ENCODE measurements around the gene POLR1A.

The POLR1A gene

DNA sequence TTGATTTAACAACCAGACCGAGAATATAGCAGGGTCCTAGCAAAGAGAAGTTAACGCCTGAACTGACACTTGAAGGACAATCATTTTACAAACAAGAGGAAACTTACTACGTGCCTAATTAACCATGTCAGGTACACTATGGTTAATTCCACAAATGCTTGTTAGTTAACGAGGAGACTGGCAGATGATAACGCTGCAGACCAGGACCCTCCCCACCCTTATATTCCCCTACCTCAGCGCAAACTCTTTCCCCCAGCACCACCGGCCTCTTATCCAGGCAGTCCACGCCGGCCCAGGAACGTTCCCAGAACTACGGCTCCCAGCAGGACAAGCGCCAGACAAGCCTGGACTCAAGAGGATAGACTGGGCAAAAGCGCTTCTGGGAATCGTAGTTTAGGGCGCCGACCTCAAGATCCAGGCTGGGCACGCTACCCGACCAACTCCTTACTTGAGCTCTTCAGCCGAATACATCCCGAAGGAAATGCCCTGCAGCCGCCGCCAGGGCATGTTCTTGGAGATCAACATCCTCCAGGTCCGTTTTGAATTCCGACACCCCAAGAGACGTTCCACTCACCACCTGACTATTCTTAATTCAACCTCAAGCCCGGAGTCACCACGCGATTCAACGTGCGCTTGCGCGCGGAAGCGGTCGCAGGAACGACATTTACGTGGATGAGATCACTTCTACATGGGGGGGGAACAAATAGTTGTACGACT is at the start of gene POLR1A:
TSS of gene POLR1A (minus strand) at position 635 of the 717 bp plus-strand sequence. CDS start at position 525, 110 bp downstream.
- peak; percentile 90 for DNase-seq

DNA sequence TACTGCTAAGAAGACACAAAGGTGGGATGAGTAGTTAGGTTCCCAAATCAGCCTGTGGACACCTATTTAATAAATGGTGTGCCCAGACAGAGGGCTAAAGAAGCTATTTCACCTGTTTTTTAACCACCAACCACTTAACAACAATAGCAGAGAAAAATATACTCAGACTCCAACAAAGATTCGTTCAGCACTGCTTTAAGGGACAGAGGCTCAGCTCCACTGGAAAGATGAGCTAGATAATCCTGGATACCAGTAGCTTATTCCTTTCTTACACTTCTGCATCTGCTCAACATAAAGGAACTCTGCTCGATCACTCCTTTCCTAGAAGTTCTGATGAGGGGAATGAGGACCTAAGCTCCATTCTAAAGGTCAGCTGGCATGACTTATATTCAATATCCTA is 44.8 kb upstream of the POLR1A start:
- no peak for DNase-seq

DNA sequence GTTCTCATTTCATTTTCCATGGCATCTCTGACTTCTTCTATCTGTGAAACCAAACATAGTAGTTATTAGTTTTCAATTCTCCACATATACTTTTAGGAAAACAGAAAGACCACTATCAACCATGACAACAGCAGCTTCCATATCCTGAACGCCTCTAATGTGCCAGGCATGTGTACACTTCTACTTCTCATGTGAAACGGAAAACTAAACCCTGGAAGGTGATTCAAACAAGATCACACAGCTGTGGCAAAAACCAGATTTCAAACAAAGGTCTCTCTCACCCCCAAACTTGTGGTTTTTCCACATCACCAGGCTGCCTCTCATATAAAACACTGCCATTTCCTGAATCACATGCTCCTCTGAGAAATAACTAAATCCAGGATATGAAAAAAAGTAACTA is 42.1 kb upstream of the POLR1A start:
- no peak for DNase-seq

DNA sequence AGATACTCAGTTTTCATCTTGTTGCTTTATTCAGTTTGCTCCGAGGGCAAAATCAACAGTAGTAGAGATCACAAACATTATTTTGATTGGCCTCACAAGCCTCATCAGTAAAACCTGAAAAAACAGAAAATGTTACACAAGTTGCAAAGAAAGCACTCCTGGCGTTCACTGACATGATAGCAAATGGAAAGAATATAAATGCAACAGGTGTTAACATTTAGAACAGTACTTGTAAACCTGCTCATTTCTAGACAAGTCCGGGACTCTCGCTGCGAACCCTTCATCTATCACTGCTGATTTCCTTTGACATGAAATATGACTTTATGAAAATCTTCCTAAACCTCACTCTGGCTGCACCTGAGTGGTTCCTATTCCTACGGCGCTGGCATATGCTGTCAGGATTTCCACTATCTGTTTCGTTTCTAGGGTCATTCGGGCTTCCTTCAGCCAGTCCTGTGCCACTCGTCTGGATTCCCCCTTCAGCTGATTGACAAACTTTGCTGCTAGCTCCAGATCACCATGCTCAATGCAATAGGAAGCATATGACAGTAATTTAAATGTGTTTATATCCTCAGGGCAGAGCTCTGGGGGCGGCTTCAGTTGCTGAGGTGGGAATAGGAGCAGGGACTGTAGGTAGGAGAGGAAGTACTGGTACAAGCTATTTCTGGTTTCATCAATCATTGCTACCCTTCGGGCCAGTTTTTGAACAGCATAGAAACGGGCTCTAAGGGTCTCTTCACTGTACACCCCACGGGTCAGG is 38.4 kb upstream of the POLR1A start:
- DNase-seq, result no peak

DNA sequence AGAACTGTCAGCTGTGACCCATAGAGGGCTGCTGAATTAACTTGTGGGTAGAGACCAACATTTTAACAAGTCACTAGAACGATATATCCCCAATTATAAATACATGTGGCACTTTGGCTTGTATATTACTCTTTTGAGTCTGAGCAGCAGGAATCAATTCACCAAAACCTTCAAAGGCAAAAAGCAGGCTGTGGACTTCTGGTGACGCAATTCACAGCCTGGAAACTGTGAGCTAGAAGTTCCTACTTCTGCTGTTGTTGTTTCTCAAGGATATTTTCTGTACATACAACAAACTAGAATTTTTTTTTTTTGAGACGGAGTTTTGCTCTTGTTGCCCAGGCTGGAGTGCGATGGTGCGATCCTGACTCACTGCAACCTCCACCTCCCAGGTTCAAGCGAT is 37.6 kb upstream of the POLR1A start:
- no peak for DNase-seq

DNA sequence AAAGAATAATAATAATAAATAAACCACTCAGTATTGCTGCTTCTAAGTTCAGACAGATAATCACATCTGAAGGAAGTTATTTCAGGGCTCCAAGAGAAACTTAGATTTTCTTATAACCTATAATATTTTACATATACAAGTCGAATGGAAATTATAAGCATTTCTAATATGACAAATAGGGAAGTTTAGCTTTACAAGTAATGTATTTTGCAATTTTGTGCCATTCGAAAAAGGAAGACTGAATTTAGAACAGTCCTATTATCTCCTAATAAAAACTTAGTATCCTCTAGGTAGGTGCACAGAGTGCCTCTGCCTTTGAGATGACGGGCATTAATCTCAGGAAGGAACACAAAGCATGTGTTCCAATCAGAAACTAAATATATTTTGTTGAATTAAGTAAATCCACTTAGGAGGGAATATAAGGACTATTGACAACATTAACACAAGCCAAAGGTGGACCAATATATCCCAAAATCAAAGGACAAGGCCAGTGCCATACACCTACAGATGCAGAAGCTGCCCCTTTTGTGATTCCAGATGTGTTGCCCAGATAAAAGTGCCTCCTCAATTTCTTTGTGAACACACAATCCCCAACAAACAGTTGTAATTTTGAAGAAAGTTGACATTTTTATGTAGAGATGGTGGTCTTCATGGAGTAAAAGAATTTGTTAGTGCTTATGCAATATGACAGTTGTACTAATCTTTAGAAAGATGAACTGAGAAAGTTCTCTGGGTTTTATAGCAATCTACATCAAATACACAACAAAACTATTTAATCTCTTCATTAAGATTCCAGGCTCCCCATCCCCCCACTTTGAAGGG is 37.0 kb upstream of the POLR1A start:
- DNase-seq, result no peak

DNA sequence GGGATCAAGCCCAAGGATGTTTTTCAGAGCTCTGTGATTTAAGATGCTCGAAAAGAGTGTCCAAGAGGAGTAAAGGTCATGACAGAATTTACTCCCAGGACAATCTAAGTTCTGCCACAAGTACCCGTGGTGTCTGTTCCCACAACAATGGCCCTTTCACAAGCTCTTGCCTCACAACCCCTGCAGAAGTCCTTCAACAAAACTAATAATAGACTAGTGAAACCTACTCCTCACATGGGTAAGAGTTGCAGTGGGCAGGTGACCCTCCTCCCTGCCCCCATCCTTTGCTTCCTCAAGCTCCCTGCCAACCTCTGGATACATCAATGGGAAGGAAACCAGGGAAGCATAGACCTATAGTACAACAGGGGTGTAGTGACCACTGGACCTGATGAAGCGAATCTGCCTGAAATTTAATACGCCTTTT is 35.3 kb upstream of the POLR1A start:
- DNase-seq, result no peak

DNA sequence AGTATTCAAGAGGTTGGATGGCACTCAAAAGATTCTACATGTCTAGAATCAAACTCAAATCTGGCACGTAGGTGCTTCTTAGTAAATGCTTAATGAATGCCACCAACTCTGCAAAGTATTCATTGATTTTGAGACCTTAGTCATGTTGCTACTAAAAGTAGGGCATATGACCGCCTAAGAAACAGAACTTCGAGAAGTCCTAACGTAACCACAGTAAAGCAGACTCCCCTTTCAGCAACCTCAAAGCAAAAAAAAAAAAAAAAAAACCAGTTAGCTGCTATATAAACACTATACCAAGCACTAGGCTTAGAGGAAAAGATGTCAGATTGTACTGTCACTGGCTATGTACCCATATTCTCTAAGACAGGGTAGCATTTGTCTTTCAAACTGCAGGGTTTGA is 34.3 kb upstream of the POLR1A start:
- DNase-seq, result no peak

DNA sequence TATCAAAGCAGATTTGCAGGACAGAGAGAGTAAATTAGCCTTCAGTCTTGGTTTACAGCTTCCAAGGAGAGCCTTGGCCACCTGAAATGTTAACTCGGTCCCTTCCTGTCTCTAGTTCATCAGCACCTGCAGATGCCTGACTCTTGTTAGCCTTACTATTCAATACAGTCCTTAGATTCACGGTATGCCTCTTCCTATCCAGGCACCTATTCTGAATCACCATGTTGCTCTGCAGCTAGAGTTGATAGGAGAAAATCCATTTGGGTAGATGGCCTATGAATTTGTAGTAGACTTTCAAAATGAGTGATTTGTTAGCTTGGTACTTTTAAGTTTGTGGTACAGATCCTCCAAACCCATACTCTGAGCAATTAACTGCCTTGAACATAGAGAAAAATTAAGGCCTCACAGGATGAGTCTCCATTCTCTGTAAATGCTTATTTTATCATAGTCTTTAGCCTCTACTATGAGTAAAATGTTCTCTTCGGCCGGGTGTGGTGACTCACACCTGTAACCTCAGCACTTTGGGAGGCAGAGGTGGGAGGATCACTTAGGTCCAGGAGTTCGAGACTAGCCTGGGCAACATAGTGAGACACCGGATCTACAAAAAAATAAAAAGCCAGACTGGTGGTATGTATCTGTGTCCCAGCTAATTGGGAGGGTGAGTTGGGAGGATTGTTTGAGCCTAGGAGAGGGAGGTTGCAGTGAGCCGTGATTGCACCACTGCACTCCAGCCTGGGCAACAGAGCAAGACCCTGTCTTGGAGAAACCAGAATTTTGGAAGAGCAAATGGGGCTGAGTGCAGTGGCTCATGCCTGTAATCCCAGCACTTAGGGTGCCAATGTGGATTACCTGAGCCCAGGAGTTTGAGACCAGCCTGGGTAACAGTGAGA is 33.3 kb upstream of the POLR1A start:
- no peak for DNase-seq

DNA sequence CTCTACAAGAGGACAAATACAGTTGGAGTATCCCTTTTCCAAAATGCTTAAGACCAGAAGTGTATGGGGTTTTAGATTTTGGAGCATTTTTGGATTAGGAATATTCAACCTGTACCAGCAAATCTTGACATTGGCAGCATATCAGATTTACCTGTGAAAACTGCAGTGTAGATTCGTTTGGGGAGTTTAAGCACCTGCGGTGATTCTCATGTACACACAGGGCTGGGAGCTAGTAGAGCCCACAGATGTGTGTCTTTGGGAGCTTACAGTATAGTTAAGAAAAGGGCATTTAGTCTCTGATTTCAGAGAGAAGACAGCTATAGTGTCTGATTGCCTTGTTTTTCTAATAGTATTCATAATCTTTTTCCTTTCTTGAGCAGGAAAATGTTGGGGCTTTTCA is 30.5 kb upstream of the POLR1A start:
- DNase-seq, result no peak

DNA sequence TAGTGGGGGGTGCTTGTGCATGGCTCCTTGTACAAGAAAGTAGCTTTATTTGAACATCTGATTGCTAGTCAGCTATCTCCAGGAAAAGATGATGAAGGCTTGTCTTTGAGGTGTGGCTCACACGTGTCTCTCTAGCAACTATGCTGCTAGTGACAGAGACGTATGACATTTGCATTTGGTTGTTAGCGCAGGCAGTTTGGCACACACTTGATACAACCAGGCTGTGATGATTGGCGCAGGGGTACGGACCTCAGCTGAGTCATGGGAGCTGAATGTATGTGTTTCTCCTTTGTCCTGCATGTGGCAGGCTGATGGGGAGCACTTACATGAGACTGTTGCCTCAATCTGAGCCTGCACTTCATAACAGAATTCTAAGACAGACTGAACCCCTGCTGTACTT is 30.0 kb upstream of the POLR1A start:
- DNase-seq, result no peak

DNA sequence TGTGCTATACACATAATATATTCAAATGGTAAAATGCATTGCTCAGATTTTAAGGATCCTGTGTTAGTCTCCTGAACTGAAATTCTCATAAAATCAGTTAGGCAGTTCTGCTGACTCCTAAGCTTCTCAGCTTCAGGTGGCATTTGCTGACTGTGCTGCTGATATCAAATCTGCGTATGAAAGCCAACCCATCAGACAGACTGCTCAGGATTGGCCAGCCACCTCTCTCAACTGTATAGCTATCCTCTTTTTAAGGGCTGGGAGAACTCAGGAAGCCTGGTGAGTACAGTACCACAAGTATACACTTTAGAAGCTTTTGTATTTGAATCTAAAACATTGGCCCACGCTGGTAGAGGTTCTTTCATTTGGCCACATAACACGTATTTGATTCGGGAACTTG is 29.0 kb upstream of the POLR1A start:
- no peak for DNase-seq

DNA sequence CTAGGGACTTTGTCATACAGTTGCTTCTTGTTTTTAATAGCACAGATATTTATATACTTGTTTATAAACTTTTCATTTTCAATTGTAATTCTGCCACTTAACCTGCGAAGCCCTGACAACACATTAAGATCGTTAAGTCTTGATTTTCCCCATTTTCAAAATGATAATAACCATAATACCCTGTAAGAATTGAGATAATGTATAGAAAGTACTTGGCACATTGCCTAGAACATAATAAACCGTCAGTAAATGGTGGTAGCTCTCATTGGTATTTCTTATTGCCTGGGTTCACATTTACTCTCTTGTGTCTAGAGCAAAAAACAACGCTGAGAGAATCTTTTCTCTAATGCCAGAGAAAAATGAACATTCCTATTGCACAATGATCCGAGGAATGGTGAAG is 19.0 kb upstream of the POLR1A start:
- DNase-seq, result no peak

DNA sequence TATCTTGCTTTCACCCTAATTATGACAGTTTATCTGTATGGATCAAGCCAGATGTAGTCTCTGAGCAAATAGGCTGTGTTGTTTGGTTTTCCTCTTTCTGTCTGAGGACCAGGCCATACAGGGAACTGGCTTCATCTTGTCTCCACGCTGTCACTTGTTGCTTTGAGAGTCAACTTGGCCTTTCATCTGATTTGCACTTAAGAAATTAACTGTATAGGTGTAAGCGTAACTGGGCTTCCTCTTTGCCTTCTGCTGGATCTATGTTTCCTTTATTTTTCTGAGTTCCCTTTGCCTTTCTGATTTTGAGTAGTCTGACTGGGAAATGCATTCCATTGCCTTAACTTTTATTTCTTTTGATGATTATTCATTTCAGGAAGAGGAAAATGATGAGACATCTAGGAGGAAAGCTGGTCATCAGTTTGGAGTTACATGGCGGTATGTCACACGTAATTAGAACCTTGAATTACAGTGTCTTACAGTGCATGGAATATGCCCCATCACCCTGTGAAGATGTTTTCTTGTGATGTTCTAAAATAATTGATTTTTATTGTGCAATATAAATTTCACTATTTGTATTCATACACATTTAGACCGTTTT is 17.7 kb upstream of the POLR1A start:
- no peak for DNase-seq

DNA sequence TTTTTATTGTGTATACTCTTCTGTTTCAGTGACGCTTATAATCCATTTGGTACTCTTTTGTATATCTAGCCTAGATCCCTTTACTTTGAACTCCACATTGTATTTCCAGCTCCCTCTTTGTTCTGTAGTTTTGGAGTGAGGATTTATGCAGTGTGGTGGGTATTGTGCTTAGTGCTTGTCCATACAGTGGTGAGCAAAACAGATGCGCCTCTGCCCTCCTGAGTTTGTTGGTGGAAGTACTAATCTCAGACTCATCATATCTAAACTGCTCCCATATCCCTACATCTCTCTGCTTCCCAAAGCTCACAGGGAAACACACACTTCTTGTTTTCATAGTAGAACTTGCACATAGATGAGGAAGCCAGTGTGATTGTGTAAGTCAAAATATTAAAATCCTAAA is 12.4 kb upstream of the POLR1A start:
- DNase-seq, result no peak

DNA sequence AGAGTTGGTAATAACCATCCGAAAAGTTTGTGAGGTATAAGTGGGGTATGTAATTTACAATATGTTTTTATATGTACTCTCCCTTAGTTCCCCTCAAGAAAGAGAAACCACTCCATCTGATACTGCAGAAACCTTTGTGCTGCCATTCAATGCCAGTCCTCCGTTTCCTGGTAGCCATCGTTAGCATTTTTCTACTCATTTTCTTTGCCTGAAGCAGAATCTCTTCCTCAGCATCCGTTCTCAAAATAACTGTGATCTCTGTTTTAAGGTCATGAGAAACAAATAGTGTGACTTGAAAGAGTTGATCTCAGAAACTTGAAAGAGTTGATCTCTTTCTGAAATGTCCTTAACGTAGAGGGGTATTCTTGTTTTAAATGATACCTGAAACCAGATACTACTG is 1.3 kb upstream of the POLR1A start:
- DNase-seq, result no peak

DNA sequence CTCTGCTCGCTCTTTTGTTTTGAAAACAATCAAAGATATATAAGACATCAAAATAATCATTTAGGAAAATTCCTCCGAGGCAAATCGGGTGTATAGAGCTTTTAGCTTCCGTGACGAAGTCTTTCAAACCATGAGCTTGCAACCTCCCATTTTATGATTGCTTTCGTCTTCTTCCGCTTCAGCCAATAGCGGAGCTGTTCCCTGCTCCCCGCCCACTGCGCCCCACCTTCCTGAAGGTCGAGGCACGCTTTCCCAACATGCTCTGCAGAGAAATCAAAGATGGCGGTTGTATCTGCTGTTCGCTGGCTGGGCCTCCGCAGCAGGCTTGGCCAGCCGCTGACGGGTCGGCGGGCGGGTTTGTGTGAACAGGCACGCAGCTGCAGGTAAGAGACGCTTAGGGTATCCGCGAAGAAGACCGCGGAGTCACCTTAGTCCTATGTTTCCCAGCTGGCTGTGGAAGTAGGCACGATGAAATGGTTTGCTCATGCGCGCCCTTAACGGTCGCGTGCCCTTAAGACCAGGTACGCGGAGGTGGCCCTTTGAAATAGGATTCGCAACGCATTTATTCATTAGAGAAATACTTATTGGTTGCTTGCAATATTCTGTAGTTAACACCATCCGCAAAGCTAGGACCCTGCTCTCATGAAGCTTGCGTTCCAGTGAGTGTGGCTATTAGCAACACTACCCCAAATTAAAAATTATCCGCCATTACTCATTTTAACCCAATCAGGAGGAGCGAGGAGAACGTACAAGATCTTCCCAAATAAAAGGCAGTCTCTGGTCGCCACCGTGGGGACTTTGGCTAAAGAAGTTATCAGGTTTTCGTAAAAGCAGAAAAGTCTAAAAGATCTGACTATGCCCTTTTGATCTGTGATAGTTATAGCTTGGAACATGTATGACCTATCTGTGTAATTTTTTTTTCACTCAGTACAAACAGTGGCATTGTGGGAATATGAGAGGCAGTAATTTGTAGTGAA is 571 bp upstream of the POLR1A start, which contains the start of gene PTCD3:
TSS of gene PTCD3 (plus strand) at position 267 of the 977 bp plus-strand sequence. CDS start at position 280, 13 bp downstream.
- peak; percentile 92 for DNase-seq

DNA sequence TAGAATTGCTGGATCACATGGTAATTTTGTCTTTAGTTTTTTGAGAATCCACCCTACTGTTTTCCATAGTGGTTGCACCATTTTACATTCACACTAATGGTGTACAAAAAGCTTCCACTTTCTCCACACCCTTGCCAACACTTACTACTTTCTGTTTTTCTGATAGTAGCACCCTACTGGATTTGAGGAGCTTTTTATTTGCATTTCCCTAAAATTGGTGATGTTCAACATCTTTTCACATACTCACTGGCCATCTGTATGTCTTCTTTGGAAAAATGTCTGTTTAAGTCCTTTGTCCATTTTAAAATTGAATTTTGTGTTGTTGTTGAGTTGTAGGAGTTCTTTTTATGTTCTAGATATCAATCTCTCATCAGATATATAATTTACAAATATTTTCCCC is 3.5 kb downstream of the POLR1A start:
- DNase-seq, result no peak

DNA sequence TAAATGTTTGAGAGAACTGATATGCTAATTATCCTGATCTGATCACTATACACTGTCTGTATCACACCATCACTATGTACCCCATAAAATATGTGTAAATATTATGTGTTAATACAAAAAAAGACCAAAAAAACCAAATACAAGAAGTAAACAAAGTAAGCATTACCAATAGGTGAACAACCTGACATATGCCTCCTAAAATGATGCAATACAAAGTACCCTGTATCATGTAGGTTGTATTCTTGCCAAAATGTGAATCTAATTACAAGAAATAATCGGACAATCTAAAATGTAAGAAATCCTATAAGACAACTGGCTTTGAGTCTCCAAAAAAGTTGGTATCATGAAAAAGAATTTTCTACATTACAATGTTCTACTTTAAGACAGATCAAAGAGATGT is 7.8 kb downstream of the POLR1A start:
- DNase-seq, result no peak

DNA sequence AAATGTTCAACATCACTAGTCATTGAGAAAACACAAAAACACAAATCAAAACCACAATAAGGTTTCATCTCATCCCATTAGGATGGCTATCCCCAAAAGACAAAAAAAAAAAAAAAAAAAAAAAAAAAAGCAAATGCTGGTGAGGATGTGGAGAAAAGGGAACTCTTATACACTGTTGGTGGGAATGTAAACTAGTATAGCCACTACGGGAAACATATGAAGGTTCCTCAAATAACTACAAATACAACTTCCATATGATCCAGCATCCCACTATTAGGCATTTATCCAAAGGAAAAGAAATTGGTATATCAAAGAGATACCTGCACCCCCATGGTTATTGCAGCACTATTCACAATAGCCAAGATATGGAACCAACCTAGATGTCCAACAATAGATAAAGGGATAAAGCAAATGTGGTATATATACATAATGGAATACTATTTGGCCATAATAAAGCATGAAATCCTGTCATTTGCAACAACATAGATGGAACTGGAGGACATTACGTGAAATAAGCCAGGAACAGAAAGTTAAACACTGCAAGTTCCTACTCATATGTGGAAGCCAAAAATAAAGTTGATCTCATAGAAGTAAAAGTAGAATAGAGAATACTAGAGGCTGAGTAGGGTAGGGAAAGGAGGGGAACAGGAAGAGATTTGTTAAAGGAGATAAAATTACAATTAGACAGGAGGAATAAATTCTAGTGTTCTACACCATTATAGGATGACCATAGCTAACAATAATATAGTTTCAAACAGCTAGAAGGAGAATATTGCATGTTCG is 8.4 kb downstream of the POLR1A start:
- no peak for DNase-seq

Measured in NCI-H774 (cell line).